Measurements from ENCODE around the gene MARF1.
"Not testable (repeated sequence)": the region's sequence is repeated elsewhere in the genome, so short reads cannot be mapped to it uniquely, and the experiment has no call there.

MARF1 gene

GRCh38 chr16:15573274-15573895 is 69.6 kb downstream of the MARF1 start:
- no peak for DNase-seq (ENCODE audit: low spot score)

DNA sequence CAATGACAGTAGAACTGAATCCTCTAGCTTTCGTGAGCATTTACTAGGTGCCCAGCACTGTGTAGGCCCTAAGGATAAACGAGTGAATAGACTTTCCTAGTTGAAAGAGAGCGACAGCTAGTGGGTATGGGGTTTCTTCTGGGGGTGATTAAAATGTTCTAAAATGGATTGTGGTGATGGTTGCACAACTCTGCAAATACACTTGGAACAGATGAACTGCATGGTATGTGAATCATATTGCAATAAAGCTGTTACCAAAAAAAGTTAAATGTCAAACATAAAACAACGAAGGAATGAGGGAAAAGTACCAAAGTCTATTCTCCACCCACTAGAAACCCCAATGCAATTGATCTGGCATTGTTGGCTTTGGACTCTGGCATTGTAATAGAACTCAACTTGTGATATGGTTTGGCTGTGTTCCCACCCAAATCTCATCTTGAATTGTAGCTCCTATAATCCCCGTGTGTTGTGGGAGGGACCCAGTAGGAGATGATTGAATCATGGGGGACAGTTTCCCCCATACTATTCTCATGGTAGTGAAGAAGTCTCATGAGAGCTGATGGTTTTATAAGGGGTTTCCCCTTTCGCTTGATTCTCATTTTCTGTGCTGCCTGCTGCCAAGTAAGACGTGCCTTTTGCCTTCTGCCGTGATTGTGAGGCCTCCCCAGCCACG is 70.5 kb downstream of the MARF1 start:
- DNase-seq (ENCODE audit: low spot score): no peak

DNA sequence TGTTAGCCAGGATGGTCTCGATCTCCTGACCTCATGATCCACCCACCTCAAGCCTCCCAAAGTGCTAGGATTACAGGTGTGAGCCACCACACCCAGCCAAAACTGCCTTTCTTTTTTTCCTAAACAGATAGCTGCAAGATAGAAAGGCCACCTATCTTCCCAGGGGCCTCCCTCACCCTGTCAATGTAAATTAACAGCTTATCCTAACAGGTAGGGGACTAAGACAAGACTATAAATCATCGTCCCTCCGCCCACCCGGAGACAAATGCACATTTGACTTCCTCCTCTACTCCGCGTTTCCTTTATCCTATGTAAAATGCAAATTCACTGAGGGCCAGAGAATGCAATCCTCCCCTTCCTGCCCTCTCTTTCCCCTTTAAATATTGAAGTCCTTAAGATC is 71.4 kb downstream of the MARF1 start:
- no peak for DNase-seq (ENCODE audit: low spot score)

- DNase-seq (ENCODE audit: low spot score): not testable (repeated sequence)
These were observed 72.3 kb downstream of the MARF1 start for GRCh38 chr16:15570666-15571065.

GRCh38 chr16:15567823-15568222 is 75.1 kb downstream of the MARF1 start:
- no peak for DNase-seq (ENCODE audit: low spot score)

GRCh38 chr16:15566095-15566494 is 76.9 kb downstream of the MARF1 start:
- no peak for DNase-seq (ENCODE audit: low spot score)

GRCh38 chr16:15564604-15565339 is 78.2 kb downstream of the MARF1 start:
- no peak for DNase-seq (ENCODE audit: low spot score)

DNA sequence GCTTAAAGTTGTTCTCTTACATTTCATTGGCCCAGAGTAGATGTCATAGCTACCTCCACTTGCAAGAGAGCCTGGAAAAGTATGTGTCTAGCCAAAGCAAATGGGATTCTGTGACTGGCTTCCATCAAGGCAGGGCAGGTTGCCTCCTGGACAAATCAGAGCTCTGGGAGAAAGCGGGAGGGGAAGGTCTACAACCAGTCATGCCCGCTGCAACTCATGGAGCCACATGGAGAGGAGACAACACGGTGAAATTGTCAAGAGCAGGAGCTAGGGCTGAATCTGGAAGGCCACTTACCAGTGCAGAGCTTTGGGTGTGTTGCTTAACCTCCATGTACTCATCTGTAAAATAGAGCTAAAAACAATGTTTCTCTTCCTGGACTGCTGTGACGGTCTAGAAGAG is 83.8 kb downstream of the MARF1 start:
- no peak for DNase-seq (ENCODE audit: low spot score)

DNA sequence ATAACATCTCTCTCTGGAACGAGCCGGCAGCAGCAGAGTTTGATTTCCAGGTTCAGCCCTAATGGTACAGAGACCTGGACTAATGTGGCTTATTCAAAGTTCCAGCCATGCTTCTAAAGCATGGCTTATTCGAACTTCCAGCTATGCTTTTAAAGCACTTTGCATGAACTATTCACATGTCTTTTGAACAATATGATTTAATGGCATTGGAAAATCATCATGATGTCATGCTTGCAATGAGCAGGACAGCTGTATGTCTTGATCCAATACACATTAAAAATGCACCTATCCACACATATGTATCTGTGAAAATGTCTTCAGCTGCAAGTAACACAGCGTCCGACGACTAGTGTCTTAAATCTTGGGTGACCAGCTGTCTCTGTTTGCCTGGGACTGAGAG is 85.7 kb downstream of the MARF1 start:
- DNase-seq (ENCODE audit: low spot score): no peak

DNA sequence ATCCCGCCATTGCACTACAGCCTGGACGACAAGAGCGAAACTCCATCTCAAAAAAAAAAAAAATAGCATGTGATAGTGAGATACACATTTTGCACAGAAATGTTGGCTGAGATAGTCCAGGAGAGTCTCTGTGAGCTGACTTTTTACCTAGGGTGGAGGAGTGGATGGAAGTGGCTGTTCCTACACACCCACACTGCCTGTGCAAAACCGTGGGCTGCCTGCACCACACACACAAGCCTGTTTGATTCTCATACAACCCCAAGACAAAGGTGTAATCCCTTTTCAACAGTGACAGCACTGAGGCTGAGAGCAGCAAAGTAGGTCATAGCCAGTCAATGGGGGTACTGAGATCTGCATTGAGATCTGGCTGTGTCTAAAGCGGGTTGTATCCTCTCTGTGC is 86.8 kb downstream of the MARF1 start:
- no peak for DNase-seq (ENCODE audit: low spot score)

DNA sequence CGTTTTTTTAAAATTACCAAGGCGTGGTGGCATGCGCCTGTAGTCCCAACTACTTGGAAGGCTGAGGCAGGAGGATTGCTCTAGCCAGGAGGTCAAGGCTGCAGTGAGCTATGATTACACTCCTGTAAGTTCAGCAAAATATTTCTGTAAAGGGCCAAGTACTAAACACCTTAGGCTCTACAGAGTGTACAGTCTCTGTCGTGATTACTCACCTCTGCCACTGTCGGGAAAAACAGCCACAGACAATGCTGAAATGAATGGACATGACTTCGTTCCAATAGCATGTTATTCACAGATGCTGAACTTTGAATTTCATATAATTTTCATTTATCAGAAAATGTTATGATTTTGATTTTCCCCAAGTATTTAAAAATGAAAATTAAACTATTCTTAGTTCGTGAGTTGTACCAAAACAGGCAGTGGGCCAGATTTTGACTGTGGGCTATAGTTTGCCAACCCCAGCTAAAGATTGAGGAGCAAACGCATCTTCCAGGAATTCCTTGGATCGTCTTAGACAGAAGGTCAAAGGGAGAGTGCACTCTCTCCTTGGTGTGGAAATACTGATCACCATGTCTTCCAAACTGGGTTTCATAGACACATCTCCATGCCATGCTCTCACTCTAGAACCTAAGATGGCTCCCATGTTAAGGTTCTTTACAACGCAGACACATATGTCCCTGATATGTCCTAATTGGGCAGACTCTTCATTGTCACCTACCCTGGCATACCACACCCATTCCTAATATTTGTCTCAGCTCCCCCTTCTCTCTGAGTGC is 89.5 kb downstream of the MARF1 start:
- DNase-seq (ENCODE audit: low spot score): no peak

- no peak for DNase-seq (ENCODE audit: low spot score)
These were observed 90.4 kb downstream of the MARF1 start for GRCh38 chr16:15552507-15552906.

DNA sequence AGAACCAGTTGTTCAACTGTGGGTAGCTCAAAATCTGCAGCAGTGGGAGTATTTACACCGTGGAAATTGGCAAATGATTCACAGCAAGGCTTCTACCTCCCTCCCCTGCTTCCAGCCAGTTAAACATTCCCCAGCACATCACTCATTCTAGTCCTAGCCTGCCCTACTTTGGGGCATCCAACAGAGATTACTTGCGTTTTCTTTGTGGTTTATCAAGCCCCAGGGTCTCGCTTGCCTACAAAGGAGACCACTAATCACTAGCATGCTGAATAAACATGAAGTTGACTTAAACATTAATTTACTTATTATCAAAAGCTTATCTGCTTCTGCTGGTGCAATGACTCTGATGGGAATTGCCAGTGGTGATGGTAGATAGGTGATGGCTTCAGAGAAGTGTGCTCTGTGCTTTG is 94.5 kb downstream of the MARF1 start:
- no peak for DNase-seq (ENCODE audit: low spot score)

GRCh38 chr16:15547768-15548096 is 95.2 kb downstream of the MARF1 start:
- no peak for DNase-seq (ENCODE audit: low spot score)

DNA sequence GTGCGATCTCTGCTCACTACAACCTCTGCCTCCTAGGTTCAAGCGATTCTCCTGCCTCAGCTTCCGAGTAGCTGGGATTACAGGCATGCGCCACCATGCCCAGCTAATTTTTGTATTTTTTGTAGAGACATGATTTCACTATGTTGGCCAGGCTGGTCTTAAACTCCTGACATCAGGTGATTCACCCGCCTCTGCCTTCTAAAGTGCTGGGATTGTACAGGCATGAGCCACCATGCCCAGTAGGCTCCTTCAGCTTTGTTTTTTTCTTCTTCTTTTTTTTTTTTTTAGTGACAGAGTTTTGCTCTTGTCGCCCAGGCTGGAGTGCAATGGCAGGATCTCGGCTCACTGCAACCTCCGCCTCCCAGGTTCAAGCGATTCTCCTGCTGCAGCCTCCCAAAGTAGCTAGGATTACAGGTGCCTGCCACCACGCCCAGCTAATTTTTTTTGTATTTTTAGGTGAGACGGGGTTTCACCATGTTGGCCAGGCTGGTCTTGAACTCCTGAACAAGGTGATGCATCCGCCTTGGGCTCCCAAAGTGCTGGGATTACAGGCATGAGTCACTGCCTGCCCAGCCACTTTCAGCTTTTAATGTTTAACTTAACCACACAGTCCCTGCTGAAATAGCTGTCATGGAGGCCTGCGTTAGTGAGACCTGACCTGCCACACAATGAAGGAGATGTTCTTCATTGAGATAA is 95.7 kb downstream of the MARF1 start:
- DNase-seq (ENCODE audit: low spot score): not testable (repeated sequence)

DNA sequence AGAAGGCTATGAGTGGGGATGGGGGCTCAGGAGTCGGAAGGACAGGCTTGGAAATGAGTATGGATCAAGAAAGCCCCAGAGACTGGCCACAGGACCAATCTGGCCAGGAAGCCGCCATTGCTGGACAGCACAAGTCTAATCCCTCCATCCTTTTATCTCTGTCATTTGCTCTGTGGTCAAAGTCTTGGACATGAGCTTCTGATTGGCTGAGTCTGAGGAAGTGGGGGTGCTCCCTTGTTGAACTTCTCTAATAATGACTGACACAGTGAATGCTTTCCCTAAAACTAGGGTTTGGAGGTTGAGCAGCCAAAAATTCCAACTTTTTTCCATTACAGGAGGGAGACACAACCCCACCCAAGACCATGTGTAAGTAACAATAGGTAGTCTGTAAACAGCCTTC is 97.4 kb downstream of the MARF1 start:
- DNase-seq (ENCODE audit: low spot score): no peak

DNA sequence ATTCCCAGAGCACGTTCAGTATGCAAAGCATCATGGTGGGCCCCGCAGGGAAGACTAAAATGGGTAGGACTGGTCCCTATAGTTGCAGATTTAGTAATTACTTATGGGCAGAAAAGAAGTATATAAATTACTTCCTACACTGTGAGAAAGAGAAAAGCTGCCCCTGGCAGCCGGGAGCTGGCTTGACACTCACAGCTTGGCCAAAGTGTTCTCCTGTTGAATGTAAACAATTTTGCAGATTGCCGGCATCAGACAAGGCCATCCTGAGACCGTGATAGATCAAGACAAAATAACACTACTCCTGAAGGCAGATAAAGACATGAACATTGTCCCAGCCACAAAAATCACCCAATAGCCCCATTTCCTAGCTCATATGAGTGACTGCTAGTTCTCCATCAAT is 98.5 kb downstream of the MARF1 start:
- no peak for DNase-seq (ENCODE audit: low spot score)
